K562 (cell line): Measurements from ENCODE around the gene OR2V1. TPM values are rescaled to one million over a fixed set of nuclear protein-coding genes. Genes with fewer than 3 reads are reported as not detected.
A peak's percentile ranks its signal among the peaks of the same experiment; 100 is the strongest.

Experiments
- CAMTA2 ChIP-seq: fragments of 250-450 bp; sonication (Bioruptor Pico); conservative IDR thresholded peaks from 2 replicates; pipeline ENCODE4 v1.5.1; 2022
- FIP1L1 ChIP-seq: fragments of 200-400 bp; formaldehyde crosslinking; IDR thresholded peaks from 2 replicates; pipeline ENCODE4 v1.6.1; 2018; ENCODE audit warnings: mild to moderate bottlenecking, low read depth, low read length; ENCODE audit not compliant: poor library complexity, severe bottlenecking
- NR3C1 ChIP-seq: sonication (generic); formaldehyde crosslinking; IDR thresholded peaks from 2 replicates; pipeline ENCODE4 v1.8.1; 2022; ENCODE audit warnings: missing genetic modification reagents
- RAD21 ChIP-seq, 2 experiments: fragments of 250-450 bp in 1 of 2; fragments of 450-650 bp in 1 of 2; sonication (Bioruptor Pico) in 1 of 2; formaldehyde crosslinking in 1 of 2; IDR thresholded peaks in 1 of 2; conservative IDR thresholded peaks in 1 of 2; 2 replicates each; pipeline versions ENCODE4 v1.4.0 to v1.8.0; 2020 to 2022; ENCODE audit warnings: mild to moderate bottlenecking in 2 of 2, moderate library complexity in 1 of 2
- SIX5 ChIP-seq, 2 experiments: IDR thresholded peaks; 2 replicates each; pipeline ENCODE4 v1.6.1; 2011; ENCODE audit warnings: low read length in 2 of 2, borderline replicate concordance in 1 of 2, low read depth in 1 of 2, mild to moderate bottlenecking in 1 of 2, moderate library complexity in 1 of 2; ENCODE audit not compliant: insufficient read depth in 1 of 2
- SMC3 ChIP-seq: conservative IDR thresholded peaks from 2 replicates; pipeline ENCODE4 v1.6.1; 2011; ENCODE audit warnings: low read depth, low read length, improper control_type of control experiment; ENCODE audit not compliant: insufficient read depth
- SPI1 ChIP-seq: IDR thresholded peaks from 2 replicates; pipeline ENCODE4 v1.6.1; 2011; ENCODE audit warnings: low read depth, low read length, control low read depth, borderline replicate concordance
- polyA plus RNA-seq, 8 experiments: library from polyadenylated mRNA; depleted of rRNA in 4 of 8; stranded (reverse) in 5 of 8; unstranded in 3 of 8; fragments of >200 nt; fragmentation: Nextera tagmentation in 2 of 8; fragmentation: Illumina TruSeq in 1 of 8; extraction: Ambion mirVana in 2 of 8; extraction: Trizol in 1 of 8; gene quantifications; 2 replicates each; pipeline versions ENCODE4 v1.2.1 to v1.2.3, GENCODE V29; 2011 to 2014; ENCODE audit warnings: inconsistent platforms in 1 of 8, missing spikeins in 1 of 8
- total RNA-seq, 7 experiments: library from RNA; depleted of rRNA in 6 of 7; stranded (reverse); fragments of >200 nt in 6 of 7; fragmentation: Illumina TruSeq in 2 of 7; extraction: Trizol in 2 of 7; gene quantifications; 2 replicates each; pipeline versions ENCODE4 v1.2.1 to v1.2.3, GENCODE V29; 2011 to 2021; ENCODE audit warnings: low replicate concordance in 1 of 7
- TF ChIP-seq, protein P1 (sequence below): fragments of 150-350 bp; IDR thresholded peaks from 2 replicates; pipeline ENCODE4 v1.6.1; 2014; ENCODE audit warnings: low read depth, mild to moderate bottlenecking, low read length, borderline replicate concordance
- TF ChIP-seq, protein P2 (sequence below): sonication (generic); formaldehyde crosslinking; IDR thresholded peaks from 2 replicates; pipeline ENCODE4 v1.4.0; 2020; ENCODE audit warnings: mild to moderate bottlenecking, missing genetic modification reagents
- TF ChIP-seq, protein P3 (sequence below): sonication (generic); formaldehyde crosslinking; IDR thresholded peaks from 2 replicates; pipeline ENCODE4 v1.8.0; 2022; ENCODE audit warnings: mild to moderate bottlenecking, missing genetic modification reagents
- TF ChIP-seq, protein P4 (sequence below): fragments of 450-650 bp; IDR thresholded peaks from 2 replicates; pipeline ENCODE4 v1.6.1; 2017; ENCODE audit warnings: antibody characterized with exemption

The OR2V1 gene
- total and polyA plus RNA-seq, 9 of the 15 experiments (the other 6 are each of a cell fraction or from before 2014, with no cell fraction given) = 0.04 to 0.28 (median 0.15) TPM; not detected in 5

DNA sequence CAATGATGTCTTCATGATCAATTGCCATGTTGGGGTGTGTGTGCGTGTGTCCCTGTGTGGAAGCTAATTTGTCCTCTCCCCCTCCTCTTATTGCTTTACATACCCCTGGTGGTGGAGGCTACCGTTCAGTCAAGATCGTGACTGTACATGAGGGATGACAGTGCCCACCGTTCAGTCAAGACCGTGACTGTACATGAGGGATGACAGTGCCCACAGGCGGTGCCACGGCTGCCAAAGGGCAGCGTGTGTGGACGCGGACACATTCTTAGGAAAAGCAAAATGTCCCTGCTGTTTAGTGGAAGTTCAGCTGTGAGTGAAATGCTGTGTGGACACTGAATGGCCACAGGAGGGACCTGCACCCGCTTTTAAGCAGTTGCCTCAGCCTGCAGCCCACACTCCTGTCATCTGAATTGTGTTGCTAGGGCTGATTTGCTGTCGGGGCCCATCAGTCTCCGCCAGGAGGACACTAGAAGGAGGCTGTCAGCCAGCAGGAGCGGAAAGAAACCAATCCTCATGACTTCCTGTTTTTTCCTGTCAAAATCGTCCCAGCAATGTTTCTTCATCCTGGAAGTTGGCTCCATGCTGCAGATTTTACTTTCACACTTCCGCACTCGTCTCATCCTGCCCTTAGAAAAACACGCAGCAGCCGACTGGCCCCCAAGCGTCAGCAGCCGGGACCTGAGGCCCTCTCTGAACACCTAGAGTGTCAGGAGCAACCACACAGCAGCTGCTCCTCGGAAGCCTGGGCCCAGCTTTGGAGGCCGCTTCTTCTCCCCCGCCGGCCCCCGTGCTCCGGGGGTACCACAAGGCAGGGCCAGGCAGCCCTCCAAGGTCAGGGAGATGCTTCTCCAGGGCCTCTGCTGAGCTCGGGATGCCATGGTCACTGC lies 9.1 kb downstream of the OR2V1 start (continued):
- TF ChIP-seq, protein P1, sequence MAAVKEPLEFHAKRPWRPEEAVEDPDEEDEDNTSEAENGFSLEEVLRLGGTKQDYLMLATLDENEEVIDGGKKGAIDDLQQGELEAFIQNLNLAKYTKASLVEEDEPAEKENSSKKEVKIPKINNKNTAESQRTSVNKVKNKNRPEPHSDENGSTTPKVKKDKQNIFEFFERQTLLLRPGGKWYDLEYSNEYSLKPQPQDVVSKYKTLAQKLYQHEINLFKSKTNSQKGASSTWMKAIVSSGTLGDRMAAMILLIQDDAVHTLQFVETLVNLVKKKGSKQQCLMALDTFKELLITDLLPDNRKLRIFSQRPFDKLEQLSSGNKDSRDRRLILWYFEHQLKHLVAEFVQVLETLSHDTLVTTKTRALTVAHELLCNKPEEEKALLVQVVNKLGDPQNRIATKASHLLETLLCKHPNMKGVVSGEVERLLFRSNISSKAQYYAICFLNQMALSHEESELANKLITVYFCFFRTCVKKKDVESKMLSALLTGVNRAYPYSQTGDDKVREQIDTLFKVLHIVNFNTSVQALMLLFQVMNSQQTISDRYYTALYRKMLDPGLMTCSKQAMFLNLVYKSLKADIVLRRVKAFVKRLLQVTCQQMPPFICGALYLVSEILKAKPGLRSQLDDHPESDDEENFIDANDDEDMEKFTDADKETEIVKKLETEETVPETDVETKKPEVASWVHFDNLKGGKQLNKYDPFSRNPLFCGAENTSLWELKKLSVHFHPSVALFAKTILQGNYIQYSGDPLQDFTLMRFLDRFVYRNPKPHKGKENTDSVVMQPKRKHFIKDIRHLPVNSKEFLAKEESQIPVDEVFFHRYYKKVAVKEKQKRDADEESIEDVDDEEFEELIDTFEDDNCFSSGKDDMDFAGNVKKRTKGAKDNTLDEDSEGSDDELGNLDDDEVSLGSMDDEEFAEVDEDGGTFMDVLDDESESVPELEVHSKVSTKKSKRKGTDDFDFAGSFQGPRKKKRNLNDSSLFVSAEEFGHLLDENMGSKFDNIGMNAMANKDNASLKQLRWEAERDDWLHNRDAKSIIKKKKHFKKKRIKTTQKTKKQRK = no peak
- TF ChIP-seq, protein P2, sequence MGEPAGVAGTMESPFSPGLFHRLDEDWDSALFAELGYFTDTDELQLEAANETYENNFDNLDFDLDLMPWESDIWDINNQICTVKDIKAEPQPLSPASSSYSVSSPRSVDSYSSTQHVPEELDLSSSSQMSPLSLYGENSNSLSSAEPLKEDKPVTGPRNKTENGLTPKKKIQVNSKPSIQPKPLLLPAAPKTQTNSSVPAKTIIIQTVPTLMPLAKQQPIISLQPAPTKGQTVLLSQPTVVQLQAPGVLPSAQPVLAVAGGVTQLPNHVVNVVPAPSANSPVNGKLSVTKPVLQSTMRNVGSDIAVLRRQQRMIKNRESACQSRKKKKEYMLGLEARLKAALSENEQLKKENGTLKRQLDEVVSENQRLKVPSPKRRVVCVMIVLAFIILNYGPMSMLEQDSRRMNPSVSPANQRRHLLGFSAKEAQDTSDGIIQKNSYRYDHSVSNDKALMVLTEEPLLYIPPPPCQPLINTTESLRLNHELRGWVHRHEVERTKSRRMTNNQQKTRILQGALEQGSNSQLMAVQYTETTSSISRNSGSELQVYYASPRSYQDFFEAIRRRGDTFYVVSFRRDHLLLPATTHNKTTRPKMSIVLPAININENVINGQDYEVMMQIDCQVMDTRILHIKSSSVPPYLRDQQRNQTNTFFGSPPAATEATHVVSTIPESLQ (CRISPR knock-in tag) = no peak
- peak in 1 of 2 experiments; percentile 58; a peak in 3 of 4 replicates for TF ChIP-seq RAD21 (CRISPR knock-in tag; conservative IDR thresholded peaks at IDR 0.05 in 1 of 2, IDR thresholded peaks at IDR 0.05 in 1 of 2)
- no peak for TF ChIP-seq NR3C1 (CRISPR knock-in tag)
- TF ChIP-seq, protein P3, sequence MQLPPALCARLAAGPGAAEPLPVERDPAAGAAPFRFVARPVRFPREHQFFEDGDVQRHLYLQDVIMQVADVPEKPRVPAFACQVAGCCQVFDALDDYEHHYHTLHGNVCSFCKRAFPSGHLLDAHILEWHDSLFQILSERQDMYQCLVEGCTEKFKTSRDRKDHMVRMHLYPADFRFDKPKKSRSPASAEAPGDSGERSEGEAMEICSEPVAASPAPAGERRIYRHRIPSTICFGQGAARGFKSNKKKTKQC (CRISPR knock-in tag) = no peak
- peak; percentile 88 for TF ChIP-seq SPI1
- no peak for TF ChIP-seq CAMTA2 (CRISPR knock-in tag)
- TF ChIP-seq FIP1L1 = no peak
- 0 out of 2 replicates have a peak, but pooled peaks have one; percentile 10 for TF ChIP-seq SMC3
- no peak for TF ChIP-seq SIX5 (IDR thresholded peaks at IDR 0.05; ENCODE audit: borderline replicate concordance in 1 of 2, insufficient read depth in 1 of 2, low read depth in 1 of 2, low read length in 2 of 2)
- TF ChIP-seq, protein P4, sequence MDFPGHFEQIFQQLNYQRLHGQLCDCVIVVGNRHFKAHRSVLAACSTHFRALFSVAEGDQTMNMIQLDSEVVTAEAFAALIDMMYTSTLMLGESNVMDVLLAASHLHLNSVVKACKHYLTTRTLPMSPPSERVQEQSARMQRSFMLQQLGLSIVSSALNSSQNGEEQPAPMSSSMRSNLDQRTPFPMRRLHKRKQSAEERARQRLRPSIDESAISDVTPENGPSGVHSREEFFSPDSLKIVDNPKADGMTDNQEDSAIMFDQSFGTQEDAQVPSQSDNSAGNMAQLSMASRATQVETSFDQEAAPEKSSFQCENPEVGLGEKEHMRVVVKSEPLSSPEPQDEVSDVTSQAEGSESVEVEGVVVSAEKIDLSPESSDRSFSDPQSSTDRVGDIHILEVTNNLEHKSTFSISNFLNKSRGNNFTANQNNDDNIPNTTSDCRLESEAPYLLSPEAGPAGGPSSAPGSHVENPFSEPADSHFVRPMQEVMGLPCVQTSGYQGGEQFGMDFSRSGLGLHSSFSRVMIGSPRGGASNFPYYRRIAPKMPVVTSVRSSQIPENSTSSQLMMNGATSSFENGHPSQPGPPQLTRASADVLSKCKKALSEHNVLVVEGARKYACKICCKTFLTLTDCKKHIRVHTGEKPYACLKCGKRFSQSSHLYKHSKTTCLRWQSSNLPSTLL = no peak
